Fibroblast of lung (primary cell): Measurements from ENCODE around the gene B3GNT9. TPM values are rescaled to one million over a fixed set of nuclear protein-coding genes. Genes with fewer than 3 reads are reported as not detected.

ENCODE experiments used
- DNase-seq, 2 donors: peaks; one replicate each; pipeline versions ENCODE4 v3.0.0 to v3.0.0-alpha.2; 2010; ENCODE audit warnings: low read depth in 2 of 2
- H2AFZ ChIP-seq: 2 replicates; pipeline ENCODE4 v1.5.1; 2012; ENCODE audit warnings: low read length, control low read depth, inconsistent platforms
- H3K27ac ChIP-seq: 2 replicates; pipeline ENCODE4 v1.5.1; 2011; ENCODE audit warnings: low read length, control low read depth; ENCODE audit not compliant: insufficient read depth
- H3K27me3 ChIP-seq: 2 replicates; pipeline ENCODE4 v1.5.1; 2011; ENCODE audit warnings: mild to moderate bottlenecking, low read length; ENCODE audit not compliant: control insufficient read depth, insufficient read depth
- H3K36me3 ChIP-seq: 2 replicates; pipeline ENCODE4 v1.5.1; 2011; ENCODE audit warnings: low read length; ENCODE audit not compliant: control insufficient read depth, insufficient read depth
- H3K4me1 ChIP-seq: 2 replicates; pipeline ENCODE4 v1.5.1; 2011; ENCODE audit warnings: low read length; ENCODE audit not compliant: control insufficient read depth, insufficient read depth; ENCODE audit errors: extremely low read depth
- H3K4me2 ChIP-seq: 2 replicates; pipeline ENCODE4 v1.5.1; 2011; ENCODE audit warnings: low read length, control low read depth; ENCODE audit not compliant: insufficient read depth; ENCODE audit errors: extremely low read depth
- H3K4me3 ChIP-seq, 4 experiments: fragments of 200-600 bp in 1 of 4; sonication (generic) in 1 of 4; replicated peaks in 1 of 4; 2 replicates each; pipeline ENCODE4 v1.5.1; 2011 to 2016; ENCODE audit warnings: low read length in 4 of 4, low read depth in 3 of 4, mild to moderate bottlenecking in 3 of 4, control low read depth in 2 of 4, inconsistent platforms in 1 of 4, mixed read lengths in 1 of 4; ENCODE audit not compliant: insufficient read depth in 1 of 4; ENCODE audit errors: control extremely low read depth in 1 of 4
- H3K79me2 ChIP-seq: 2 replicates; pipeline ENCODE4 v1.5.1; 2012; ENCODE audit warnings: mild to moderate bottlenecking, low read length, inconsistent platforms; ENCODE audit not compliant: control insufficient read depth, insufficient read depth
- H3K9ac ChIP-seq: 2 replicates; pipeline ENCODE4 v1.5.1; 2011; ENCODE audit warnings: mild to moderate bottlenecking, low read length, control low read depth; ENCODE audit not compliant: insufficient read depth
- H3K9me3 ChIP-seq: 2 replicates; pipeline ENCODE4 v1.5.1; 2012; ENCODE audit warnings: low read depth, low read length; ENCODE audit not compliant: control insufficient read depth, insufficient read depth
- H4K20me1 ChIP-seq: 2 replicates; pipeline ENCODE4 v1.5.1; 2011; ENCODE audit warnings: low read length; ENCODE audit not compliant: control insufficient read depth, insufficient read depth; ENCODE audit errors: extremely low read depth
- EZH2 ChIP-seq: IDR thresholded peaks from 2 replicates; pipeline ENCODE4 v1.5.1; 2012; ENCODE audit warnings: low read length, control low read depth, mild to moderate bottlenecking; ENCODE audit errors: missing control alignments
- polyA plus RNA-seq, 2 donors: library from polyadenylated mRNA; depleted of rRNA in 1 of 2; stranded (reverse) in 1 of 2; unstranded in 1 of 2; fragments of >200 nt; gene quantifications; 2 replicates each; pipeline ENCODE4 v1.2.1, GENCODE V29; 2011 to 2012; ENCODE audit warnings: missing spikeins in 1 of 2
- total RNA-seq: library from RNA; depleted of rRNA; stranded (reverse); fragments of >200 nt; gene quantifications from 2 replicates; pipeline ENCODE4 v1.2.1, GENCODE V29; 2014
- TF ChIP-seq, protein P1 (sequence below), 2 donors: IDR thresholded peaks in 1 of 2; conservative IDR thresholded peaks in 1 of 2; 1 replicate in 1 of 2; 2 replicates in 1 of 2; pipeline ENCODE4 v1.5.1; 2011 to 2012; ENCODE audit warnings: low read length in 2 of 2, control low read depth in 1 of 2, inconsistent platforms in 1 of 2, low read depth in 1 of 2, mild to moderate bottlenecking in 1 of 2

Gene B3GNT9
- total and polyA plus RNA-seq, 2 donors (not counting 1 experiment from before 2014, with no cell fraction given), result 29.6 to 34.7 TPM

DNA sequence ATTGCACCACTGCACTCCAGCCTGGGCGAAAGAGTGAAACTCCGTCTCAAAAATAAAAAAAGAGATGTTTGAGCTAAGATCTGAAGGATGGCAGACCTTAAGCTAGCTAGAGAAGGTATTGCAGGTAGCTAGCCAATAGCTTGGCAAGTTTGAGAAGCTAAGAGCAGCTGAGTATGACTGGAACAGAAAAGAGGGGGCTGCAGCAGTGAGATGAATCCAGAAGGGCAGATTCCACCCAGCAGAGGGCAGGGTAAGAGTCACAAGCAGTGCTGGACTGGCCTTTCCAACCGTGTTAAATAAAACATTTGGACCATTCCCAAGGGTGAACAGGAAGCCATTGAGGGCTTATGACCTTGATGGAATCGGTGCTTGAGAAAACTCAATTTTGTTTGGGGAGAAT, 46.7 kb downstream of the B3GNT9 start:
- Histone ChIP-seq H4K20me1 (no peaks in the 10 kb centered on the region), H2AFZ (no peak overlapping the region), H3K27me3 (no peaks in the 10 kb centered on the region), H3K36me3 (no peaks in the 10 kb centered on the region), H3K27ac (no peak overlapping the region), H3K4me2 (no peak overlapping the region), H3K4me3 (no peak overlapping the region), H3K9me3 (no peaks in the 10 kb centered on the region), H3K79me2 (no peaks in the 10 kb centered on the region), H3K9ac (no peak overlapping the region), H3K4me1 (peaks cover 4% of the 10 kb centered on the region)
- TF ChIP-seq EZH2, result no peak
- TF ChIP-seq, protein P1, sequence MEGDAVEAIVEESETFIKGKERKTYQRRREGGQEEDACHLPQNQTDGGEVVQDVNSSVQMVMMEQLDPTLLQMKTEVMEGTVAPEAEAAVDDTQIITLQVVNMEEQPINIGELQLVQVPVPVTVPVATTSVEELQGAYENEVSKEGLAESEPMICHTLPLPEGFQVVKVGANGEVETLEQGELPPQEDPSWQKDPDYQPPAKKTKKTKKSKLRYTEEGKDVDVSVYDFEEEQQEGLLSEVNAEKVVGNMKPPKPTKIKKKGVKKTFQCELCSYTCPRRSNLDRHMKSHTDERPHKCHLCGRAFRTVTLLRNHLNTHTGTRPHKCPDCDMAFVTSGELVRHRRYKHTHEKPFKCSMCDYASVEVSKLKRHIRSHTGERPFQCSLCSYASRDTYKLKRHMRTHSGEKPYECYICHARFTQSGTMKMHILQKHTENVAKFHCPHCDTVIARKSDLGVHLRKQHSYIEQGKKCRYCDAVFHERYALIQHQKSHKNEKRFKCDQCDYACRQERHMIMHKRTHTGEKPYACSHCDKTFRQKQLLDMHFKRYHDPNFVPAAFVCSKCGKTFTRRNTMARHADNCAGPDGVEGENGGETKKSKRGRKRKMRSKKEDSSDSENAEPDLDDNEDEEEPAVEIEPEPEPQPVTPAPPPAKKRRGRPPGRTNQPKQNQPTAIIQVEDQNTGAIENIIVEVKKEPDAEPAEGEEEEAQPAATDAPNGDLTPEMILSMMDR (conservative IDR thresholded peaks at IDR 0.05 in 1 of 2, IDR thresholded peaks at IDR 0.05 in 1 of 2; ENCODE audit: low read depth in 1 of 2, low read length in 2 of 2), result peak; percentile 27 to 52
- DNase-seq, result peak; percentile 30 to 43

DNA sequence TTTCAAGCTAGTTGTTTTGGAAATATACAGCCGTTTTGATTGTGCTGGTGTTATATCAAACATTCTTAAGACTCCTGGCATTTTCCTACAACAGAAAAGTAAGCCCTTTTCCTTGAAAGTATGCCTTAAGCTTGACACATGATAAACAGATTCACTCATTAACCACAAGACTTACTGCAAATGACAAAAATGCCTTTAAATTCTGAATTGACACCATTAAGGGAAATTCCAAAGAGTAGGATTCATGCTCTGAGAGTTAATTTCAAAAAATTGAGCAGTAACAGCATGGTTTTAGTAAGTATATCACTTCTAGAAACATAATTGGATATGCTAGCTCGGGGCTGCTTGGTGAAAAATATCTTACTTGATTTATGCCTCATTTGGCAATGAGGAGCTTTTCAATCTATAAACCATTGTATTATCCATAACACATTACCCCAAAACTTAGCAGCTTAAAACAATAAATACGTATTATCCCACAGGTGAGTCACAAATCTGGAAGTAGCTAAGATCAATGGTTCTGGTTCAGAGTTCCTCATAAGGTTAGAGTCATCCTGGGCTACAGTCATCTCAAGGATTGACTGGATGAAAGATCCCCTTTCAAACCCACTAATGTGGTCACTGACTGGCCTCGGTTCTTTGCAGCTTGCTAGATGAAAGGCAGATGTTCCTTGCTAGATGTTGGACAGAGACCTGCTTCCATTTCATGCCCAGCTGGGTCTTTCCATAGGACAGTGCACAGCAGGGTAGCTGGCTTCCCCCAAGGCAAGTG, 49.3 kb downstream of the B3GNT9 start:
- no peaks in the 10 kb centered on the region for H3K79me2 ChIP-seq
- H3K4me2 ChIP-seq, result no peak overlapping the region
- no peak overlapping the region for H3K27ac ChIP-seq

DNA sequence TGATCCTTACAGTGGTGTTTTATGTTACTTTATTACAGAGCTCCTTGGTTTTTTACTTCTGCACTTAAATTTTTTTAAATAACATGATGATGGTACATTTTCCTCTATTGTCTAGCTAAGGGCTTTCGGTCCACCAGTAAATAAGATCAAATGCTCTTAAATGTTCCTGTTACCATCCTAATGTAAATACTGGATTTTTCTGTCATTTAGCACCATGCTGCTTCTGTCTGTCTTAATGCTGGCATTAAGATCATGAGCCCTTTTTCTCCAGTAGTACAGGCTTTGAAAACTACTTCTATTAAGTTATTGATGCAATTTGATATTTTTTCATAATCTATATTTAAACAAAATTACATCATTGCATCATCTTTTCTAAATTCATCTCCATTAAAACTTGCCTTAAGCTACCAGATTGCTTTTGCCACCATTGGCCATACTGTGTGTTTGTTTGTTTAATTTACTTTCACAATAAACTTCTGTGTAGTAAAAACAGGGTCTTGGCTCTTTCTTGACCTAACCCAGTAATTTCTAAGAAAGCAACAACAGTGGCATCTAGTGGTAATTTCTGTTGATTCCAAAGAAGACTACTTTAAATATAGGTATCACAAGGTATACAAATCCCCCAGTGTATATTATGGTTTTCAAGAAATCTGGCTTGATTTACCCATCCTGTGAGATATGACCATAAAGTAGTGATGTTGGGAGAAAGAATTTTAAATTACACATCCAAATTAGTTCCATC, 50.1 kb downstream of the B3GNT9 start:
- H3K27me3 ChIP-seq, result no peaks in the 10 kb centered on the region
- no peaks in the 10 kb centered on the region for H4K20me1 ChIP-seq
- H3K36me3 ChIP-seq, result no peaks in the 10 kb centered on the region
- H3K9ac ChIP-seq, result no peak overlapping the region
- no peak for TF ChIP-seq EZH2
- TF ChIP-seq, protein P1 (conservative IDR thresholded peaks at IDR 0.05 in 1 of 2, IDR thresholded peaks at IDR 0.05 in 1 of 2; ENCODE audit: low read depth in 1 of 2, low read length in 2 of 2), result peak in 1 of 2 donors; percentile 44
- peak; percentile 35 to 70 for DNase-seq
- no peak overlapping the region for H3K4me3 ChIP-seq
- H2AFZ ChIP-seq, result no peak overlapping the region
- no peak overlapping the region for H3K4me2 ChIP-seq
- H3K4me1 ChIP-seq, result peaks cover 4% of the 10 kb centered on the region
- H3K79me2 ChIP-seq, result no peaks in the 10 kb centered on the region
- H3K27ac ChIP-seq, result no peak overlapping the region
- H3K9me3 ChIP-seq, result no peaks in the 10 kb centered on the region

More for the DNA sequence above, 49.3 kb downstream of the B3GNT9 start:
- Histone ChIP-seq H3K9me3 (no peaks in the 10 kb centered on the region), H3K27me3 (no peaks in the 10 kb centered on the region), H3K4me1 (peaks cover 4% of the 10 kb centered on the region), H2AFZ (no peak overlapping the region), H3K36me3 (no peaks in the 10 kb centered on the region), H4K20me1 (no peaks in the 10 kb centered on the region), H3K9ac (no peak overlapping the region), H3K4me3 (no peak overlapping the region)
- TF ChIP-seq, protein P1 (conservative IDR thresholded peaks at IDR 0.05 in 1 of 2, IDR thresholded peaks at IDR 0.05 in 1 of 2; ENCODE audit: low read depth in 1 of 2, low read length in 2 of 2), result no peak
- TF ChIP-seq EZH2, result no peak
- peak in 1 of 2 donors; percentile 79 for DNase-seq
